Nephron (organoid): ENCODE data around the gene NARF.
A peak's percentile ranks its signal among the peaks of the same experiment; 100 is the strongest.
"Not testable (repeated sequence)": the region's sequence is repeated elsewhere in the genome, so short reads cannot be mapped to it uniquely, and the experiment has no call there.

Source experiments
- H3K27ac Mint-ChIP-seq, 3 experiments: 2 replicates each; pipeline ENCODE4 v1.8.0; 2020; ENCODE audit warnings: mixed read lengths in 3 of 3, mild to moderate bottlenecking in 2 of 3, moderate library complexity in 1 of 3
- H3K27me3 Mint-ChIP-seq: 2 replicates; pipeline ENCODE4 v1.8.0; 2021; ENCODE audit warnings: low read depth, mild to moderate bottlenecking, moderate library complexity, mixed read lengths
- H3K36me3 Mint-ChIP-seq: 2 replicates; pipeline ENCODE4 v1.8.0; 2020; ENCODE audit warnings: low read depth, mixed read lengths
- H3K4me1 Mint-ChIP-seq: 2 replicates; pipeline ENCODE4 v1.8.0; 2020; ENCODE audit warnings: mixed read lengths
- H3K4me3 Mint-ChIP-seq, 3 experiments: 2 replicates each; pipeline ENCODE4 v1.8.0; 2020; ENCODE audit warnings: mild to moderate bottlenecking in 3 of 3, mixed read lengths in 3 of 3, moderate library complexity in 2 of 3
- H3K9me3 Mint-ChIP-seq: 2 replicates; pipeline ENCODE4 v1.8.0; 2020; ENCODE audit warnings: mixed read lengths
- CTCF ChIP-seq, 3 experiments: fragments of 200-600 bp; sonication (generic); IDR thresholded peaks; one replicate each; pipeline ENCODE4 v1.5.0; 2021; ENCODE audit warnings: antibody characterized with exemption in 3 of 3; ENCODE audit not compliant: unreplicated experiment in 3 of 3

The NARF gene

GRCh38 chr17:82452162-82452561, 6.4 kb upstream of the NARF start:
- peaks cover 7% of the 10 kb centered on the region for H3K9me3 Mint-ChIP-seq
- no peaks in the 10 kb centered on the region for H3K27me3 Mint-ChIP-seq

GRCh38 chr17:82453151-82453550, 5.4 kb upstream of the NARF start:
- not testable (repeated sequence) for H3K27me3 Mint-ChIP-seq, H3K9me3 Mint-ChIP-seq, H3K36me3 Mint-ChIP-seq, H3K27ac Mint-ChIP-seq
- Mint-ChIP-seq H3K4me3 (peak overlapping the region; percentile 34 to 61 (median 52)), H3K4me1 (peaks cover 30% of the 10 kb centered on the region)

More at GRCh38 chr17:82452162-82452561, 6.4 kb upstream of the NARF start:
- H3K27ac Mint-ChIP-seq, result peak overlapping the region in 2 of 3 experiments; percentile 5 to 52
- peaks cover 21% of the 10 kb centered on the region for H3K4me1 Mint-ChIP-seq
- no peak for TF ChIP-seq CTCF (IDR thresholded peaks at IDR 0.05; ENCODE audit: unreplicated experiment in 3 of 3)
- H3K36me3 Mint-ChIP-seq, result no peaks in the 10 kb centered on the region
- H3K4me3 Mint-ChIP-seq, result peak overlapping the region; percentile 63 to 91 (median 89)

DNA sequence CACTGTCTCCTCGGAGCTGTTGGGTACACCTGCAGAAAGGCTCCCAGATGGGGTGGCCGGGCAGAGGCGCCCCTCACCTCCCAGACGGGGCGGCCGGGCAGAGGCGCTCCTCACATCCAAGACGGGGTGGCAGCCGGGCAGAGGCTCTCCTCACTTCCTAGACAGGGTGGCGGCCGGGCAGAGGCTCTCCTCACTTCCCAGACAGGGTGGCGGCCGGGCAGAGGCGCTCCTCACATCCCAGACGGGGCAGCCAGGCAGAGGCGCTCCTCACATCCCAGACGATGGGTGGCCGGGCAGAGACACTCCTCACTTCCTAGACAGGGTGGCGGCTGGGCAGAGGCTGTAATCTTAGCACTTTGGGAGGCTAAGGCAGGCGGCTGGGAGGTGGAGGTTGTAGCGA, 4.8 kb upstream of the NARF start:
- not testable (repeated sequence) for H3K9me3 Mint-ChIP-seq, H3K27ac Mint-ChIP-seq, H3K27me3 Mint-ChIP-seq, H3K36me3 Mint-ChIP-seq, H3K4me3 Mint-ChIP-seq
- peaks cover 30% of the 10 kb centered on the region for H3K4me1 Mint-ChIP-seq

GRCh38 chr17:82457073-82457928, 1.2 kb upstream of the NARF start:
- H3K27me3 Mint-ChIP-seq, result no peaks in the 10 kb centered on the region
- H3K27ac Mint-ChIP-seq, result peak overlapping the region; percentile 89 to 98 (median 97)
- H3K9me3 Mint-ChIP-seq, result peaks cover 3% of the 10 kb centered on the region
- H3K4me1 Mint-ChIP-seq, result peaks cover 19% of the 10 kb centered on the region
- no peak for TF ChIP-seq CTCF (IDR thresholded peaks at IDR 0.05; ENCODE audit: unreplicated experiment in 3 of 3)
- peaks cover 11% of the 10 kb centered on the region for H3K36me3 Mint-ChIP-seq
- H3K4me3 Mint-ChIP-seq, result peak overlapping the region; percentile 85 to 98 (median 86)

DNA sequence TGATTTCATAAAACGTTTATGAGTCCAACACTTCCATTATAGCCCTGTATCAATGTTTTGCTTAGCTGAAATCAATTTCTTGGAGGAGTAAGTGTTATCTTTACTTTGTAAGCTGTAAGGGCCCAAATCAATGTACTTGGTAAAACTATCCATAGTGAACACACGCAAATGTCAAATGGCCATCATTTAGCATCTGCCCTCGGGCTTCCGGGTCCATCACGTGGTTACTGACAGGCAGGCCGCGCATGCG, 687 bp upstream of the NARF start:
- no peak for TF ChIP-seq CTCF (IDR thresholded peaks at IDR 0.05; ENCODE audit: unreplicated experiment in 3 of 3)
- Mint-ChIP-seq H3K9me3 (no peaks in the 10 kb centered on the region), H3K4me1 (peaks cover 16% of the 10 kb centered on the region), H3K36me3 (peaks cover 16% of the 10 kb centered on the region), H3K27me3 (no peaks in the 10 kb centered on the region), H3K27ac (peak overlapping the region; percentile 89 to 98 (median 97)), H3K4me3 (peak overlapping the region; percentile 85 to 98 (median 86))

GRCh38 chr17:82458885-82459424, 414 bp downstream of the NARF start:
- no peaks in the 10 kb centered on the region for H3K27me3 Mint-ChIP-seq
- peak overlapping the region; percentile 97 to 98 (median 98) for H3K4me3 Mint-ChIP-seq
- H3K27ac Mint-ChIP-seq, result peak overlapping the region; percentile 37 to 84 (median 74)
- H3K4me1 Mint-ChIP-seq, result peaks cover 16% of the 10 kb centered on the region
- TF ChIP-seq CTCF (IDR thresholded peaks at IDR 0.05; ENCODE audit: unreplicated experiment in 3 of 3), result no peak
- peaks cover 26% of the 10 kb centered on the region for H3K36me3 Mint-ChIP-seq
- no peaks in the 10 kb centered on the region for H3K9me3 Mint-ChIP-seq

DNA sequence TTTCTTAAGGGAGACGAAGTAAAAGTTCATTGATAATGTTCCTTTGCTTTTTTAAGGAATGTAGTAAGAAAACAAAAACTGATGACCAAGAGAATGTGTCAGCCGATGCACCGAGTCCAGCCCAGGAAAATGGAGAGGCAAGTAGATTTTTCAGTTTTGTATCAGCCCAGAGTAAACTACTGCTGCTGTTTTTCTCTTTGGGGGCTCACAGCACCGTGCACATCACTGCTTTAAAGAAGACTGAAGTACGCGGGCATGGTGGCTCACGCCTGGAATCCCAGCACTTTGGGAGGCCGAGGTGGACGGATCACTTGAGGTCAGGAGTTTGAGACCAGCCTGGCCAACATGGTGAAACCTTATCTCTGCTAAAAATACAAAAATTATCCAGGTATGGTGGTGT, 1.4 kb downstream of the NARF start:
- peaks cover 16% of the 10 kb centered on the region for H3K4me1 Mint-ChIP-seq
- not testable (repeated sequence) for H3K9me3 Mint-ChIP-seq, H3K27ac Mint-ChIP-seq, H3K27me3 Mint-ChIP-seq
- peak overlapping the region; percentile 43 to 98 (median 97) for H3K4me3 Mint-ChIP-seq
- H3K36me3 Mint-ChIP-seq, result peaks cover 35% of the 10 kb centered on the region
